K562 (cell line): Measurements from ENCODE around the gene CCDC136. TPM values are rescaled to one million over a fixed set of nuclear protein-coding genes. Genes with fewer than 3 reads are reported as not detected.

ENCODE experiments used
- ATAC-seq: fragments of 200-7000 bp; cut with Tn5 transposase; 3 replicates; pipeline ENCODE4 v1.9.1; 2020; ENCODE audit warnings: moderate library complexity
- BruUV-seq: library from RNA; stranded (reverse); fragments of 400-500 nt; replicated peaks from 2 replicates; lab custom pipeline; 2021; lab: Mats Ljungman, UMichigan
- CTCF ChIA-PET: fragments of 300-600 bp; formaldehyde crosslinking; extraction: SDS; loops from one replicate; lab custom pipeline; 2021; ENCODE audit warnings: low intra/inter-chr PET ratio; lab: Yijun Ruan, JAX
- POLR2A ChIA-PET: fragments of 300-600, 350-650 bp; sonication (Branson Sonifier 250); formaldehyde crosslinking; extraction: SDS; loops from one replicate; lab custom pipeline; 2021; ENCODE audit warnings: antibody characterized with exemption, inconsistent platforms; lab: Yijun Ruan, JAX
- DNase-seq, 4 experiments: peaks; one replicate each; pipeline versions ENCODE4 v3.0.0 to v3.0.0-alpha.2; 2011 to 2018; ENCODE audit warnings: low spot score in 3 of 4, mixed read lengths in 3 of 4; ENCODE audit errors: extremely low read depth in 1 of 4
- FAIRE-seq: peaks from 2 replicates; lab custom pipeline; 2011; peaks lifted over from hg19 to GRCh38; lab: Jason Lieb, UNC
- H2AFZ ChIP-seq: 2 replicates; pipeline ENCODE4 v1.6.0; 2011; ENCODE audit warnings: low read depth, low read length, control low read depth, inconsistent platforms
- H3K27ac ChIP-seq: fragments of 200-600 bp; 3 replicates; pipeline ENCODE4 v1.8.0; 2011; ENCODE audit warnings: low read depth, mild to moderate bottlenecking, control low read depth, inconsistent platforms, low read length, moderate library complexity, mixed read lengths; ENCODE audit errors: extremely low read depth
- H3K27me3 ChIP-seq, 2 experiments: fragments of 300-600 bp in 1 of 2; 2 replicates in 1 of 2; 3 replicates in 1 of 2; pipeline versions ENCODE4 v1.6.0 to v1.8.0; 2011; ENCODE audit warnings: inconsistent platforms in 2 of 2, low read length in 2 of 2, mild to moderate bottlenecking in 1 of 2, mixed read lengths in 1 of 2, moderate library complexity in 1 of 2; ENCODE audit not compliant: control insufficient read depth in 2 of 2, insufficient read depth in 2 of 2
- H3K36me3 ChIP-seq: fragments of 300-600 bp; 3 replicates; pipeline ENCODE4 v1.8.0; 2011; ENCODE audit warnings: mild to moderate bottlenecking, low read length, inconsistent platforms; ENCODE audit not compliant: control insufficient read depth, insufficient read depth
- H3K4me1 ChIP-seq, 2 experiments: fragments of 200-600 bp in 1 of 2; replicated peaks in 1 of 2; 2 replicates in 1 of 2; 3 replicates in 1 of 2; pipeline versions ENCODE4 v1.5.1 to v1.8.0; 2011; ENCODE audit warnings: inconsistent platforms in 2 of 2, low read length in 2 of 2, mild to moderate bottlenecking in 1 of 2, mixed read lengths in 1 of 2, moderate library complexity in 1 of 2; ENCODE audit not compliant: control insufficient read depth in 2 of 2, insufficient read depth in 2 of 2
- H3K4me2 ChIP-seq: 2 replicates; pipeline ENCODE4 v1.6.1; 2011; ENCODE audit warnings: low read length, control low read depth, inconsistent platforms, mixed read lengths; ENCODE audit not compliant: insufficient read depth
- H3K4me3 ChIP-seq: fragments of 200-600 bp; sonication (generic), shearing (Covaris generic); 2 replicates; pipeline ENCODE4 v1.5.1; 2016; ENCODE audit warnings: control low read depth, inconsistent platforms
- H3K79me2 ChIP-seq: fragments of 200-600 bp; 3 replicates; pipeline ENCODE4 v1.8.0; 2011; ENCODE audit warnings: low read length, inconsistent platforms; ENCODE audit not compliant: control insufficient read depth, insufficient read depth
- H3K9ac ChIP-seq, 2 experiments: 2 replicates each; pipeline versions ENCODE4 v1.6.0 to v1.6.1; 2011; ENCODE audit warnings: low read depth in 2 of 2, low read length in 2 of 2, control low read depth in 1 of 2, inconsistent platforms in 1 of 2, mild to moderate bottlenecking in 1 of 2, mixed read lengths in 1 of 2; ENCODE audit not compliant: insufficient read depth in 1 of 2
- H3K9me1 ChIP-seq: one replicate; pipeline ENCODE4 v1.6.0; 2011; ENCODE audit warnings: inconsistent platforms, mild to moderate bottlenecking, low read length, moderate library complexity; ENCODE audit not compliant: control insufficient read depth, insufficient read depth
- H3K9me3 ChIP-seq: replicated peaks from 2 replicates; pipeline ENCODE4 v1.5.1; 2011; ENCODE audit warnings: low read depth, low read length, inconsistent platforms; ENCODE audit not compliant: control insufficient read depth, insufficient read depth
- H4K20me1 ChIP-seq: replicated peaks from 2 replicates; pipeline ENCODE4 v1.6.1; 2011; ENCODE audit warnings: low read length, inconsistent platforms, mixed read lengths; ENCODE audit not compliant: control insufficient read depth, insufficient read depth
- ADNP ChIP-seq: fragments of 200-800 bp; sonication (Bioruptor generic); IDR thresholded peaks from 2 replicates; pipeline ENCODE4 v1.6.1; 2016; ENCODE audit warnings: missing genetic modification characterization, missing compliant biosample characterization
- ATF7 ChIP-seq: fragments of 450-650 bp; IDR thresholded peaks from 2 replicates; pipeline ENCODE4 v1.7.1; 2014; ENCODE audit warnings: mild to moderate bottlenecking, moderate library complexity
- DIDO1 ChIP-seq: fragments of 450-650 bp; IDR thresholded peaks from 2 replicates; pipeline ENCODE4 v1.6.1; 2016; ENCODE audit warnings: low read depth, missing biosample characterization, missing genetic modification characterization
- DPF2 ChIP-seq: fragments of 450-650 bp; IDR thresholded peaks from 2 replicates; pipeline ENCODE4 v1.6.1; 2016
- FOXK2 ChIP-seq, 2 experiments: fragments of 450-650 bp; IDR thresholded peaks in 1 of 2; conservative IDR thresholded peaks in 1 of 2; 2 replicates each; pipeline ENCODE4 v1.6.1; 2016; ENCODE audit warnings: low read depth in 2 of 2, mild to moderate bottlenecking in 1 of 2
- JUN ChIP-seq, 2 experiments: sonication (generic) in 1 of 2; formaldehyde crosslinking in 1 of 2; IDR thresholded peaks; 2 replicates each; pipeline versions ENCODE4 v1.6.1 to v1.8.0; 2012 to 2022; ENCODE audit warnings: borderline replicate concordance in 2 of 2, mild to moderate bottlenecking in 2 of 2, improper control_type of control experiment in 1 of 2, low read depth in 1 of 2, low read length in 1 of 2, missing genetic modification reagents in 1 of 2
- MAFF ChIP-seq: IDR thresholded peaks from 2 replicates; pipeline ENCODE4 v1.6.1; 2012; ENCODE audit warnings: low read length, improper control_type of control experiment
- RNF219 ChIP-seq: fragments of 250-450 bp; sonication (Bioruptor Pico); IDR thresholded peaks from 2 replicates; pipeline ENCODE4 v1.5.0; 2022; ENCODE audit warnings: mild to moderate bottlenecking
- SMARCA4 ChIP-seq: fragments of 450-650 bp; IDR thresholded peaks from 2 replicates; pipeline ENCODE4 v1.6.1; 2016
- THAP12 ChIP-seq: fragments of 250-450 bp; sonication (Bioruptor Pico); IDR thresholded peaks from 2 replicates; pipeline ENCODE4 v1.9.0; 2021; ENCODE audit warnings: mild to moderate bottlenecking, inconsistent platforms
- TSC22D4 ChIP-seq: fragments of 450-650 bp; IDR thresholded peaks from 2 replicates; pipeline ENCODE4 v1.6.1; 2016; ENCODE audit warnings: missing genetic modification characterization, missing biosample characterization, control low read depth
- ZNF175 ChIP-seq: fragments of 200-800 bp; sonication (Bioruptor generic); IDR thresholded peaks from 2 replicates; pipeline ENCODE4 v1.6.1; 2016; ENCODE audit warnings: low read depth, mild to moderate bottlenecking, missing genetic modification characterization, missing compliant biosample characterization
- ZNF280A ChIP-seq: fragments of 450-650 bp; IDR thresholded peaks from 2 replicates; pipeline ENCODE4 v1.6.1; 2018; ENCODE audit warnings: mild to moderate bottlenecking, low read depth; ENCODE audit not compliant: partially characterized antibody
- ZNF384 ChIP-seq: IDR thresholded peaks from 2 replicates; pipeline ENCODE4 v1.6.1; 2012; ENCODE audit warnings: low read depth, low read length, improper control_type of control experiment
- ZNF668 ChIP-seq: fragments of 250-450 bp; sonication (Bioruptor Pico); IDR thresholded peaks from 2 replicates; pipeline ENCODE4 v1.8.0; 2022; ENCODE audit warnings: mild to moderate bottlenecking, inconsistent platforms
- WGBS: fragments of 100-300 bp; shearing (Covaris generic); methylation state at CpG from one replicate; pipeline ENCODE4 v1.1.6; 2016; ENCODE audit warnings: low coverage, mixed read lengths; ENCODE audit not compliant: insufficient coverage; ENCODE audit errors: missing lambda C conversion rate; 5-methylcytosine and 5-hydroxymethylcytosine counted together
- in situ Hi-C: fragments of 300-500 bp; cut with MboI; formaldehyde crosslinking; loops from 4 replicates; pipeline ENCODE4 v1.15.0; 2018; ENCODE audit warnings: inconsistent platforms, mixed read lengths
- intact Hi-C: fragments of 100-400 bp; cut with micrococcal nuclease; formaldehyde crosslinking; loops from 2 replicates; pipeline ENCODE4 v1.14.2; 2022
- polyA plus RNA-seq, 8 experiments: library from polyadenylated mRNA; depleted of rRNA in 4 of 8; stranded (reverse) in 5 of 8; unstranded in 3 of 8; fragments of >200 nt; fragmentation: Nextera tagmentation in 2 of 8; fragmentation: Illumina TruSeq in 1 of 8; extraction: Ambion mirVana in 2 of 8; extraction: Trizol in 1 of 8; gene quantifications; 2 replicates each; pipeline versions ENCODE4 v1.2.1 to v1.2.3, GENCODE V29; 2011 to 2014; ENCODE audit warnings: inconsistent platforms in 1 of 8, missing spikeins in 1 of 8
- total RNA-seq, 7 experiments: library from RNA; depleted of rRNA in 6 of 7; stranded (reverse); fragments of >200 nt in 6 of 7; fragmentation: Illumina TruSeq in 2 of 7; extraction: Trizol in 2 of 7; gene quantifications; 2 replicates each; pipeline versions ENCODE4 v1.2.1 to v1.2.3, GENCODE V29; 2011 to 2021; ENCODE audit warnings: low replicate concordance in 1 of 7

The CCDC136 gene
- total and polyA plus RNA-seq, 9 of the 15 experiments (the other 6 are each of a cell fraction or from before 2014, with no cell fraction given): 2.4 to 40.8 (median 26.5) TPM

GRCh38 chr7:128777156-128778123, 14.3 kb upstream of the CCDC136 start:
- Histone ChIP-seq H3K27ac (no peak overlapping the region), H3K27me3 (no peaks in the 10 kb centered on the region), H3K9ac (no peak overlapping the region), H3K9me3 (no peaks in the 10 kb centered on the region), H3K4me2 (no peak overlapping the region), H3K79me2 (no peaks in the 10 kb centered on the region), H3K4me1 (peaks cover 0 to 6% of the 10 kb centered on the region in 2 experiments; a peak in 3 of 5 replicates), H4K20me1 (no peaks in the 10 kb centered on the region), H3K4me3 (no peak overlapping the region), H3K36me3 (peaks cover 13% of the 10 kb centered on the region), H3K9me1 (no peaks in the 10 kb centered on the region), H2AFZ (no peak overlapping the region)
- ChIA-PET CTCF (no interaction called here), POLR2A (interaction anchor here (0.7 to 2.4 kb wide), 5 partner anchors 9 to 1732 kb away, joined by 3 to 9 read pairs (median 4); no protein-coding TSS in a partner anchor)
- ATAC-seq (no peak), DNase-seq (peak in 1 of 4 experiments; percentile 26), FAIRE-seq (peak; percentile 76)
- WGBS: 4% methylated on average over 5 of the region's 5 CpGs
- intact Hi-C loops: no loop called here
- no TSS peak for BruUV-seq
- in situ Hi-C loops: no loop called here
- TF ChIP-seq ZNF384: peak; percentile 93
- TF ChIP-seq ZNF280A: peak; percentile 96
- TF ChIP-seq TSC22D4 (tag): no peak
- no peak for TF ChIP-seq ZNF175 (CRISPR knock-in tag)
- peak; percentile 92 for TF ChIP-seq SMARCA4
- no peak for TF ChIP-seq RNF219 (CRISPR knock-in tag)
- peak; percentile 97 for TF ChIP-seq JUN (IDR thresholded peaks at IDR 0.05; ENCODE audit: borderline replicate concordance, low read depth, low read length)
- no peak for TF ChIP-seq JUN (CRISPR knock-in tag; IDR thresholded peaks at IDR 0.05; ENCODE audit: borderline replicate concordance)
- TF ChIP-seq ZNF668 (CRISPR knock-in tag): no peak
- TF ChIP-seq ATF7: peak; percentile 63; the same call in 1 of the 2 replicates
- TF ChIP-seq DIDO1 (tag): no peak
- TF ChIP-seq ADNP: peak; percentile 57; the same call in 1 of the 2 replicates
- peak; percentile 95 for TF ChIP-seq DPF2
- TF ChIP-seq THAP12 (CRISPR knock-in tag): no peak
- TF ChIP-seq MAFF: no peak
- peak; percentile 52 to 53; a peak in 2 of 4 replicates for TF ChIP-seq FOXK2 (conservative IDR thresholded peaks at IDR 0.05 in 1 of 2, IDR thresholded peaks at IDR 0.05 in 1 of 2; ENCODE audit: low read depth in 2 of 2)
